Esophagus muscularis mucosa (tissue), 4 donors: ENCODE measurements around the gene CRYAB. TPM values are rescaled to one million over a fixed set of nuclear protein-coding genes. Genes with fewer than 3 reads are reported as not detected.

Experiments used
- DNase-seq: peaks from one replicate; pipeline ENCODE4 v3.0.0-alpha.2; 2017; ENCODE audit errors: extremely low spot score
- H3K27ac ChIP-seq, 4 donors: fragments of 200-600 bp; sonication (generic); replicated peaks in 1 of 4; 1 replicate in 3 of 4; 2 replicates in 1 of 4; pipeline ENCODE4 v1.5.1; 2016 to 2019; ENCODE audit warnings: mild to moderate bottlenecking in 1 of 4
- H3K27me3 ChIP-seq, 4 donors: fragments of 200-600 bp; sonication (generic); one replicate each; pipeline versions ENCODE4 v1.5.1 to v1.6.0; 2016 to 2019
- H3K36me3 ChIP-seq, 4 donors: fragments of 200-600 bp; sonication (generic); one replicate each; pipeline ENCODE4 v1.5.1; 2016 to 2019
- H3K4me1 ChIP-seq, 4 donors: fragments of 200-600 bp; sonication (generic); one replicate each; pipeline ENCODE4 v1.5.1; 2016 to 2019
- H3K4me3 ChIP-seq, 4 donors: fragments of 200-600 bp; sonication (generic); 1 replicate in 2 of 4; 2 replicates in 2 of 4; pipeline ENCODE4 v1.5.1; 2016 to 2019; ENCODE audit warnings: mild to moderate bottlenecking in 4 of 4, moderate library complexity in 1 of 4
- H3K9me3 ChIP-seq, 4 donors: fragments of 200-600 bp; sonication (generic); 1 replicate in 3 of 4; 2 replicates in 1 of 4; pipeline ENCODE4 v1.5.1; 2016 to 2019
- CTCF ChIP-seq, 3 experiments: fragments of 200-600 bp in 2 of 3; fragments of 450-650 bp in 1 of 3; sonication (generic) in 2 of 3; IDR thresholded peaks; one replicate each; pipeline ENCODE4 v1.5.1; 2017 to 2019; ENCODE audit warnings: antibody characterized with exemption in 3 of 3, mild to moderate bottlenecking in 2 of 3, moderate library complexity in 1 of 3
- EP300 ChIP-seq: sonication (generic); formaldehyde crosslinking; IDR thresholded peaks from one replicate; pipeline ENCODE4 v1.6.1; 2017; ENCODE audit warnings: antibody characterized with exemption
- POLR2A ChIP-seq: fragments of 450-650 bp; IDR thresholded peaks from one replicate; pipeline ENCODE4 v1.6.1; 2017; ENCODE audit warnings: antibody characterized with exemption, moderate library complexity, mild to moderate bottlenecking, low read depth
- POLR2AphosphoS5 ChIP-seq, 2 donors: sonication (generic); formaldehyde crosslinking; IDR thresholded peaks; one replicate each; pipeline ENCODE4 v1.6.1; 2017; ENCODE audit warnings: antibody characterized with exemption in 2 of 2
- WGBS: methylation state at CpG from one replicate; pipeline ENCODE4 v1.1.5; 2018; 5-methylcytosine and 5-hydroxymethylcytosine counted together
- intact Hi-C: fragments of 100-400 bp; cut with DNase I; formaldehyde crosslinking; loops from one replicate; pipeline ENCODE4 v1.15.1; 2023
- total RNA-seq, 4 donors: library from RNA; depleted of rRNA; stranded (reverse); fragments of >200 nt; gene quantifications; one replicate each; pipeline versions ENCODE4 v1.1.0 to v1.2.1, GENCODE V29; 2016

The CRYAB gene
- total RNA-seq: 100 to 1,000 TPM; 315 to 493 (median 382) TPM

GRCh38 chr11:111911563-111912401, at the start of gene CRYAB:
CRYAB (minus strand) TSS chr11:111911770; CDS start chr11:111911724, 46 bp downstream.
- Histone ChIP-seq H3K4me3 (peak within 1 kb of the TSS; percentile 65 to 81 (median 73)), H3K9me3 (no peaks in the 10 kb centered on the region), H3K4me1 (peaks cover 7 to 47% (median 40%) of the 10 kb centered on the region in 4 donors), H3K36me3 (peaks cover 10 to 29% (median 20%) of the 10 kb centered on the region in 4 donors), H3K27ac (peak within 1 kb of the TSS; percentile 97 to 99 (median 98)), H3K27me3 (peaks cover 0 to 7% (median 0%) of the 10 kb centered on the region in 4 donors)
- 38% methylated on average over 11 of the region's 17 CpGs for WGBS
- DNase-seq: peak; percentile 98
- TF ChIP-seq EP300: peak; percentile 91
- peak; percentile 94 to 97 for TF ChIP-seq POLR2AphosphoS5 (IDR thresholded peaks at IDR 0.05)
- peak; percentile 60 for TF ChIP-seq POLR2A
- peak in 1 of 3 experiments; percentile 11 for TF ChIP-seq CTCF (IDR thresholded peaks at IDR 0.05)
- intact Hi-C loops: no loop called here

- WGBS: 86% methylated on average over 5 of the region's 5 CpGs
- Histone ChIP-seq H3K4me1 (peaks cover 0 to 3% (median 0%) of the 10 kb centered on the region in 4 donors), H3K4me3 (no peak overlapping the region), H3K36me3 (peaks cover 0 to 18% (median 2%) of the 10 kb centered on the region in 4 donors), H3K27ac (no peak overlapping the region), H3K27me3 (no peaks in the 10 kb centered on the region), H3K9me3 (no peaks in the 10 kb centered on the region)
- DNase-seq: no peak
- TF ChIP-seq EP300 (no peak), POLR2A (no peak), CTCF (IDR thresholded peaks at IDR 0.05) (no peak), POLR2AphosphoS5 (IDR thresholded peaks at IDR 0.05) (no peak)
- intact Hi-C loops: no loop called here
These were observed 49.3 kb upstream of the CRYAB start for GRCh38 chr11:111960916-111961315.

- Histone ChIP-seq H3K4me1 (peaks cover 0 to 3% (median 0%) of the 10 kb centered on the region in 4 donors), H3K4me3 (no peak overlapping the region), H3K27me3 (no peaks in the 10 kb centered on the region), H3K9me3 (no peaks in the 10 kb centered on the region), H3K27ac (no peak overlapping the region), H3K36me3 (peaks cover 0 to 9% (median 2%) of the 10 kb centered on the region in 4 donors)
- intact Hi-C loops: no loop called here
- WGBS: 97% methylated on average over 7 of the region's 12 CpGs
- TF ChIP-seq CTCF (IDR thresholded peaks at IDR 0.05) (no peak), POLR2A (no peak), POLR2AphosphoS5 (IDR thresholded peaks at IDR 0.05) (no peak), EP300 (no peak)
- DNase-seq: no peak
These were observed 46.3 kb upstream of the CRYAB start for GRCh38 chr11:111957663-111958444.

- intact Hi-C loops: no loop called here
- Histone ChIP-seq H3K9me3 (no peaks in the 10 kb centered on the region), H3K36me3 (peaks cover 0 to 5% (median under 1%) of the 10 kb centered on the region in 4 donors), H3K27ac (no peak overlapping the region), H3K4me3 (no peak overlapping the region), H3K4me1 (peaks cover 0 to 4% (median 2%) of the 10 kb centered on the region in 4 donors), H3K27me3 (no peaks in the 10 kb centered on the region)
- WGBS: 98% methylated on average over 4 of the region's 4 CpGs
- TF ChIP-seq EP300: no peak
- TF ChIP-seq CTCF (IDR thresholded peaks at IDR 0.05): no peak
- no peak for TF ChIP-seq POLR2A
- TF ChIP-seq POLR2AphosphoS5 (IDR thresholded peaks at IDR 0.05): no peak
- DNase-seq: no peak
These were observed 42.6 kb upstream of the CRYAB start for GRCh38 chr11:111954154-111954553.
